B cell (primary cell): ENCODE data around the gene DOCK7. TPM values are rescaled to one million over a fixed set of nuclear protein-coding genes. Genes with fewer than 3 reads are reported as not detected.
"Not testable (repeated sequence)": the region's sequence is repeated elsewhere in the genome, so short reads cannot be mapped to it uniquely, and the experiment has no call there.

ENCODE experiments used
- ATAC-seq: fragments of 200-7000 bp; cut with Tn5 transposase; one replicate; pipeline ENCODE4 v1.10.0; 2021; ENCODE audit warnings: low read depth, mild to moderate bottlenecking, moderate number of reproducible peaks, moderate library complexity
- CTCF ChIA-PET: fragments of 350-600 bp; sonication (Branson Sonifier 250); formaldehyde crosslinking; loops from one replicate; lab custom pipeline; 2021; ENCODE audit warnings: antibody characterized with exemption, inconsistent platforms; lab: Charles Lee
- POLR2A ChIA-PET: fragments of 350-600 bp; sonication (Branson Sonifier 250); formaldehyde crosslinking; loops from one replicate; lab custom pipeline; 2021; ENCODE audit warnings: antibody characterized with exemption; lab: Charles Lee
- DNase-seq: peaks from one replicate; pipeline ENCODE4 v3.0.0; 2013
- H2AFZ ChIP-seq: 2 replicates; pipeline ENCODE4 v1.6.1; 2012; ENCODE audit warnings: mild to moderate bottlenecking, low read depth, low read length; ENCODE audit not compliant: insufficient read depth, poor library complexity, severe bottlenecking
- H3K27ac ChIP-seq, 2 donors: 1 replicate in 1 of 2; 2 replicates in 1 of 2; pipeline ENCODE4 v1.5.1; 2012 to 2013; ENCODE audit warnings: low read length in 2 of 2, mild to moderate bottlenecking in 2 of 2, moderate library complexity in 1 of 2
- H3K27me3 ChIP-seq, 4 experiments: fragments of 200-600 bp in 1 of 4; sonication (generic) in 1 of 4; replicated peaks in 1 of 4; 1 replicate in 2 of 4; 2 replicates in 2 of 4; pipeline versions ENCODE4 v1.6.1 to v1.7.0; 2013 to 2016; ENCODE audit warnings: low read length in 3 of 4, mild to moderate bottlenecking in 2 of 4, mixed read lengths in 1 of 4, moderate library complexity in 1 of 4; ENCODE audit not compliant: insufficient read depth in 4 of 4, control insufficient read depth in 3 of 4; ENCODE audit errors: control extremely low read depth in 1 of 4
- H3K36me3 ChIP-seq, 2 experiments: replicated peaks in 1 of 2; 1 replicate in 1 of 2; 2 replicates in 1 of 2; pipeline versions ENCODE4 v1.6.1 to v1.7.1; 2013; ENCODE audit warnings: low read length in 1 of 2; ENCODE audit not compliant: insufficient read depth in 2 of 2, control insufficient read depth in 1 of 2; ENCODE audit errors: control extremely low read depth in 1 of 2, extremely low read depth in 1 of 2
- H3K4me1 ChIP-seq, 2 donors: fragments of 200-600 bp in 1 of 2; sonication (generic) in 1 of 2; 1 replicate in 1 of 2; 2 replicates in 1 of 2; pipeline versions ENCODE4 v1.5.1 to v1.6.1; 2013 to 2017; ENCODE audit warnings: low read length in 2 of 2; ENCODE audit not compliant: control insufficient read depth in 2 of 2, insufficient read depth in 2 of 2
- H3K4me2 ChIP-seq: replicated peaks from 2 replicates; pipeline ENCODE3; 2012; ENCODE audit warnings: mild to moderate bottlenecking, low read depth, low read length; ENCODE audit not compliant: poor library complexity, severe bottlenecking
- H3K4me3 ChIP-seq, 5 experiments: fragments of 200-600 bp in 1 of 5; sonication (generic) in 1 of 5; 1 replicate in 3 of 5; 2 replicates in 2 of 5; pipeline versions ENCODE4 v1.5.1 to v1.7.0; 2011 to 2016; ENCODE audit warnings: low read length in 4 of 5, mild to moderate bottlenecking in 4 of 5, low read depth in 2 of 5, control low read depth in 1 of 5, moderate library complexity in 1 of 5; ENCODE audit not compliant: insufficient read depth in 1 of 5; ENCODE audit errors: control extremely low read depth in 1 of 5, extremely low read depth in 1 of 5
- H3K79me2 ChIP-seq: fragments of 200-600 bp; sonication (generic); one replicate; pipeline ENCODE4 v1.6.0; 2016; ENCODE audit warnings: low read length; ENCODE audit not compliant: control insufficient read depth, insufficient read depth
- H3K9ac ChIP-seq: fragments of 200-600 bp; sonication (generic); 2 replicates; pipeline ENCODE4 v1.6.1; 2017; ENCODE audit warnings: mild to moderate bottlenecking, low read length, moderate library complexity
- H3K9me3 ChIP-seq, 3 donors: one replicate each; pipeline versions ENCODE4 v1.6.1 to v1.7.1; 2013; ENCODE audit warnings: low read length in 2 of 3; ENCODE audit not compliant: control insufficient read depth in 2 of 3, insufficient read depth in 1 of 3; ENCODE audit errors: control extremely low read depth in 1 of 3
- H4K20me1 ChIP-seq: 2 replicates; pipeline ENCODE4 v1.6.0; 2012; ENCODE audit warnings: mild to moderate bottlenecking, low read length; ENCODE audit not compliant: insufficient read depth, control insufficient read depth, poor library complexity, severe bottlenecking
- H3K27ac Mint-ChIP-seq: one replicate; pipeline ENCODE4 v1.8.0; 2021; ENCODE audit warnings: mixed read lengths
- H3K27me3 Mint-ChIP-seq: one replicate; pipeline ENCODE4 v1.8.0; 2021; ENCODE audit warnings: mixed read lengths
- H3K4me1 Mint-ChIP-seq: one replicate; pipeline ENCODE4 v1.8.0; 2021; ENCODE audit warnings: mixed read lengths
- H3K4me3 Mint-ChIP-seq: one replicate; pipeline ENCODE4 v1.8.0; 2021; ENCODE audit warnings: mixed read lengths
- H3K9me3 Mint-ChIP-seq: one replicate; pipeline ENCODE4 v1.8.0; 2022; ENCODE audit warnings: mixed read lengths; ENCODE audit not compliant: insufficient read depth
- EZH2 ChIP-seq: IDR thresholded peaks from 2 replicates; pipeline ENCODE4 v1.6.1; 2012; ENCODE audit warnings: borderline replicate concordance, low read depth, mild to moderate bottlenecking, moderate library complexity, low read length; ENCODE audit not compliant: insufficient read depth, poor library complexity, severe bottlenecking
- WGBS: methylation state at CpG from one replicate; pipeline ENCODE4 v1.1.5; 2013; ENCODE audit warnings: missing lambda C conversion rate; ENCODE audit not compliant: insufficient coverage; 5-methylcytosine and 5-hydroxymethylcytosine counted together
- intact Hi-C: fragments of 100-400 bp; cut with micrococcal nuclease; formaldehyde crosslinking; loops from one replicate; pipeline ENCODE4 v1.10.0; 2022
- polyA plus RNA-seq: library from polyadenylated mRNA; depleted of rRNA; stranded (reverse); fragments of >200 nt; gene quantifications from 2 replicates; pipeline ENCODE4 v1.2.3, GENCODE V29; 2012
- total RNA-seq, 2 donors: library from RNA; stranded (reverse); fragments of 120-200 nt in 1 of 2; gene quantifications; 1 replicate in 1 of 2; 2 replicates in 1 of 2; pipeline versions ENCODE4 v1.2.3 to v1.2.4, GENCODE V29; 2013 to 2022
- TF ChIP-seq, protein P1 (sequence below): fragments of 200-600 bp; IDR thresholded peaks from one replicate; pipeline ENCODE4 v1.8.0; 2022; ENCODE audit warnings: antibody characterized with exemption, mild to moderate bottlenecking

DOCK7 gene
- total and polyA plus RNA-seq, 2 donors (not counting 1 experiment from before 2014, with no cell fraction given) = 3.6 to 20.5 TPM

DNA sequence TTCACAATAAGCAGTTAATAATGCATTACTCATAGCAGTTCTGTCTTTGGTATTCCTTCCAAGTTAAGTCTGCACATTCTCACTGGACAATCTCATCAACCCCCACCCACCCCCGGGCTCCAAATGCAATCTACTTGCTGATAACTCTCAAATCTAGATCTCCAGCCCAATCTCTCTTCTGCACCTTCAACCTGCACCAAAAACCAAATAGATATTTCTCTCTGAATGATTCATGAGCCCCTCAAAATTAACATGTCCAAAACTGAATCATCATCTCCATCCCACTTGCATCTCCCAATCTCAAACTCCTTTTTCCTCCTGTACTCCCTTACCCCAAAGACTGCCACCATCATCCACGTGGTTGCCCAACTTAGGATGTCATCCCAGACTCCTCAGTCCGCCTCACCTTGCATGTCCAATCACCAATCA is 2.7 kb downstream of the DOCK7 start:
- Mint-ChIP-seq H3K27ac (no peak overlapping the region), H3K4me1 (peaks cover 28% of the 10 kb centered on the region), H3K4me3 (no peak overlapping the region), H3K9me3 (no peaks in the 10 kb centered on the region), H3K27me3 (no peaks in the 10 kb centered on the region)
- intact Hi-C loops = loop anchor here (5.0 kb wide), 2 partner anchors 97 to 248 kb away; partner anchors contain the start of genes ATG4C and USP1
- Histone ChIP-seq H2AFZ (no peak overlapping the region), H3K79me2 (peaks cover 4% of the 10 kb centered on the region), H3K27me3 (no peaks in the 10 kb centered on the region), H4K20me1 (no peaks in the 10 kb centered on the region), H3K4me3 (no peak overlapping the region), H3K4me1 (peaks cover 0 to 9% of the 10 kb centered on the region in 2 donors), H3K9me3 (no peaks in the 10 kb centered on the region), H3K4me2 (no peak overlapping the region), H3K9ac (no peak overlapping the region), H3K36me3 (no peaks in the 10 kb centered on the region), H3K27ac (no peak overlapping the region)
- 89% methylated on average over 3 of the region's 3 CpGs for WGBS
- DNase-seq (no peak), ATAC-seq (no peak)
- CTCF ChIA-PET = no interaction called here
- POLR2A ChIA-PET = no interaction called here
- TF ChIP-seq EZH2 = no peak
- TF ChIP-seq, protein P1, sequence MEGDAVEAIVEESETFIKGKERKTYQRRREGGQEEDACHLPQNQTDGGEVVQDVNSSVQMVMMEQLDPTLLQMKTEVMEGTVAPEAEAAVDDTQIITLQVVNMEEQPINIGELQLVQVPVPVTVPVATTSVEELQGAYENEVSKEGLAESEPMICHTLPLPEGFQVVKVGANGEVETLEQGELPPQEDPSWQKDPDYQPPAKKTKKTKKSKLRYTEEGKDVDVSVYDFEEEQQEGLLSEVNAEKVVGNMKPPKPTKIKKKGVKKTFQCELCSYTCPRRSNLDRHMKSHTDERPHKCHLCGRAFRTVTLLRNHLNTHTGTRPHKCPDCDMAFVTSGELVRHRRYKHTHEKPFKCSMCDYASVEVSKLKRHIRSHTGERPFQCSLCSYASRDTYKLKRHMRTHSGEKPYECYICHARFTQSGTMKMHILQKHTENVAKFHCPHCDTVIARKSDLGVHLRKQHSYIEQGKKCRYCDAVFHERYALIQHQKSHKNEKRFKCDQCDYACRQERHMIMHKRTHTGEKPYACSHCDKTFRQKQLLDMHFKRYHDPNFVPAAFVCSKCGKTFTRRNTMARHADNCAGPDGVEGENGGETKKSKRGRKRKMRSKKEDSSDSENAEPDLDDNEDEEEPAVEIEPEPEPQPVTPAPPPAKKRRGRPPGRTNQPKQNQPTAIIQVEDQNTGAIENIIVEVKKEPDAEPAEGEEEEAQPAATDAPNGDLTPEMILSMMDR = no peak

DNA sequence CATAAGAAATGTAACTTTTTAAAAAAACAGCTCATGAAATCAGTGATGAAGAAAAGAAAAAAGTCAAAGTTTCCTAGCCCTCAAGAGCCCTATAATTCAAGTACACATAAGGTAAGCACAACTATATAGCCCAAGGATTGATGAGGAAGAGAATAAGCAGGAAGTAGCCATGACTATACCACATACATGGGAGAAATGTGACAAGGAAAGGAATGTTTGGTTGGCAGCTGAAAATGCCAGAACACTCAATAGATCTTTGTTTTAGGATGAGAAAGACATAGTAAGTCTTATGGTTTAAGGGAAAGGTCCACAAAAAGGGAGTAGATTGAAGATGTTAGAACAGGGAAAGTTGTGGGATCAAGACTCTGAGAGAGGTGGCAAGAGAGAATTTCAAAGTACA is 5.7 kb downstream of the DOCK7 start:
- intact Hi-C loops = no loop called here
- H3K27me3 ChIP-seq = no peaks in the 10 kb centered on the region
- H4K20me1 ChIP-seq = no peaks in the 10 kb centered on the region
- POLR2A ChIA-PET = no interaction called here
- TF ChIP-seq, protein P1 = no peak
- TF ChIP-seq EZH2 = no peak
- H3K27ac ChIP-seq = no peak overlapping the region
- no peak overlapping the region for H2AFZ ChIP-seq
- no peaks in the 10 kb centered on the region for H3K9me3 Mint-ChIP-seq
- H3K79me2 ChIP-seq = peaks cover 4% of the 10 kb centered on the region
- no peak overlapping the region for H3K4me3 ChIP-seq
- H3K27ac Mint-ChIP-seq = no peak overlapping the region
- ATAC-seq (no peak), DNase-seq (no peak)
- H3K27me3 Mint-ChIP-seq = no peaks in the 10 kb centered on the region
- peaks cover 0 to 4% of the 10 kb centered on the region in 2 donors for H3K4me1 ChIP-seq
- no peaks in the 10 kb centered on the region for H3K36me3 ChIP-seq
- H3K9ac ChIP-seq = no peak overlapping the region
- peaks cover 10% of the 10 kb centered on the region for H3K4me1 Mint-ChIP-seq
- H3K4me3 Mint-ChIP-seq = no peak overlapping the region
- H3K9me3 ChIP-seq = no peaks in the 10 kb centered on the region
- H3K4me2 ChIP-seq = no peak overlapping the region
- CTCF ChIA-PET = no interaction called here

DNA sequence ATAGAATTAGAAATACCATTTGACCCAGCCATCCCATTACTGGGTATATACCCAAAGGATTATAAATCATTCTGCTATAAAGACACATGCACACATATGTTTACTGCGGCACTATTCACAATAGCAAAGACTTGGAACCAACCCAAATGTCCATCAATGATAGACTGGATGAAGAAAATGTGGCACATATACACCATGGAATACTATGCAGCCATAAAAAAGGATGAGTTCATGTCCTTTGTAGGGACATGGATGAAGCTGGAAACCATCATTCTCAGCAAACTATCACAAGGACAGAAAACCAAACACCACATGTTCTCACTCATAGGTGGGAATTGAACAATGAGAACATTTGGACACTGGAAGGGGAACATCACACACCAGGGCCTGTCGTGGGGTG is 7.2 kb downstream of the DOCK7 start:
- H4K20me1 ChIP-seq, CTCF ChIA-PET, H3K4me1 ChIP-seq, H3K9me3 ChIP-seq, H3K27me3 ChIP-seq, H3K27ac Mint-ChIP-seq, DNase-seq, H3K27ac ChIP-seq, intact Hi-C loops, ATAC-seq, H3K79me2 ChIP-seq, H3K9me3 Mint-ChIP-seq, H3K4me3 Mint-ChIP-seq, H3K9ac ChIP-seq, H3K4me3 ChIP-seq, H2AFZ ChIP-seq, H3K4me2 ChIP-seq, H3K4me1 Mint-ChIP-seq, POLR2A ChIA-PET, H3K36me3 ChIP-seq, H3K27me3 Mint-ChIP-seq: not testable (repeated sequence)
- WGBS = no CpG with 5 or more reads among the region's 2 CpGs
